ENCODE results near the gene SPPL2B. TPM values are rescaled to one million over a fixed set of nuclear protein-coding genes. Genes with fewer than 3 reads are reported as not detected.
"Not testable (repeated sequence)": the region's sequence is repeated elsewhere in the genome, so short reads cannot be mapped to it uniquely, and the experiment has no call there.

Gene SPPL2B
- total and polyA plus RNA-seq, 9 of the 15 experiments (the other 6 are each of a cell fraction or from before 2014, with no cell fraction given): 0.20 to 81.2 (median 15.1) TPM

- DNase-seq (ENCODE audit: extremely low read depth in 1 of 4, low spot score in 3 of 4): no peak
- no peaks in the 10 kb centered on the region; the same call in none of the 2 replicates for H3K9me3 ChIP-seq (replicated peaks; ENCODE audit: control insufficient read depth, insufficient read depth, low read depth, low read length)
- in situ Hi-C loops (cut with MboI) (loop anchor here (5.0 kb wide), 1 partner anchor 157 kb away; the partner anchor contains the start of genes PLEKHJ1 and SF3A2), intact Hi-C loops (cut with micrococcal nuclease) (loop anchor here (5.0 to 10.0 kb wide), 2 partner anchors 220 to 242 kb away; partner anchors contain the start of gene AP3D1)
- no peak for ATAC-seq
- no peak overlapping the region for H3K4me3 ChIP-seq
- CTCF ChIA-PET (ENCODE audit: low intra/inter-chr PET ratio): interaction anchor here (0.7 to 0.9 kb wide), 2 partner anchors 29 to 120 kb away, joined by 5 to 6 read pairs; no protein-coding TSS in a partner anchor
- H3K9ac ChIP-seq (ENCODE audit: insufficient read depth in 1 of 2, low read depth in 2 of 2, low read length in 2 of 2): no peak overlapping the region
- no TSS peak for BruUV-seq (replicated peaks)
- no peaks in the 10 kb centered on the region for H3K27me3 ChIP-seq (ENCODE audit: control insufficient read depth in 2 of 2, insufficient read depth in 2 of 2, low read length in 2 of 2)
- WGBS (ENCODE audit: insufficient coverage, low coverage, missing lambda C conversion rate): 56% methylated on average over 25 of the region's 27 CpGs
- no peak overlapping the region for H3K27ac ChIP-seq (ENCODE audit: extremely low read depth, low read depth, low read length)
- peaks cover 0 to 20% of the 10 kb centered on the region in 2 experiments; a peak in 2 of 5 replicates for H3K4me1 ChIP-seq (replicated peaks in 1 of 2; ENCODE audit: control insufficient read depth in 2 of 2, insufficient read depth in 2 of 2, low read length in 2 of 2)
- H3K9me1 ChIP-seq (ENCODE audit: control insufficient read depth, insufficient read depth, low read length): no peaks in the 10 kb centered on the region
- H3K79me2 ChIP-seq (ENCODE audit: control insufficient read depth, insufficient read depth, low read length): no peaks in the 10 kb centered on the region
- FAIRE-seq: no peak
- POLR2A ChIA-PET: interaction anchor here (0.8 kb wide), 1 partner anchor 14 kb away, joined by 3 read pairs; no protein-coding TSS in a partner anchor
- TF ChIP-seq, protein P1, sequence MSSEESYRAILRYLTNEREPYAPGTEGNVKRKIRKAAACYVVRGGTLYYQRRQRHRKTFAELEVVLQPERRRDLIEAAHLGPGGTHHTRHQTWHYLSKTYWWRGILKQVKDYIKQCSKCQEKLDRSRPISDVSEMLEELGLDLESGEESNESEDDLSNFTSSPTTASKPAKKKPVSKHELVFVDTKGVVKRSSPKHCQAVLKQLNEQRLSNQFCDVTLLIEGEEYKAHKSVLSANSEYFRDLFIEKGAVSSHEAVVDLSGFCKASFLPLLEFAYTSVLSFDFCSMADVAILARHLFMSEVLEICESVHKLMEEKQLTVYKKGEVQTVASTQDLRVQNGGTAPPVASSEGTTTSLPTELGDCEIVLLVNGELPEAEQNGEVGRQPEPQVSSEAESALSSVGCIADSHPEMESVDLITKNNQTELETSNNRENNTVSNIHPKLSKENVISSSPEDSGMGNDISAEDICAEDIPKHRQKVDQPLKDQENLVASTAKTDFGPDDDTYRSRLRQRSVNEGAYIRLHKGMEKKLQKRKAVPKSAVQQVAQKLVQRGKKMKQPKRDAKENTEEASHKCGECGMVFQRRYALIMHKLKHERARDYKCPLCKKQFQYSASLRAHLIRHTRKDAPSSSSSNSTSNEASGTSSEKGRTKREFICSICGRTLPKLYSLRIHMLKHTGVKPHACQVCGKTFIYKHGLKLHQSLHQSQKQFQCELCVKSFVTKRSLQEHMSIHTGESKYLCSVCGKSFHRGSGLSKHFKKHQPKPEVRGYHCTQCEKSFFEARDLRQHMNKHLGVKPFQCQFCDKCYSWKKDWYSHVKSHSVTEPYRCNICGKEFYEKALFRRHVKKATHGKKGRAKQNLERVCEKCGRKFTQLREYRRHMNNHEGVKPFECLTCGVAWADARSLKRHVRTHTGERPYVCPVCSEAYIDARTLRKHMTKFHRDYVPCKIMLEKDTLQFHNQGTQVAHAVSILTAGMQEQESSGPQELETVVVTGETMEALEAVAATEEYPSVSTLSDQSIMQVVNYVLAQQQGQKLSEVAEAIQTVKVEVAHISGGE (CRISPR knock-in tag; IDR thresholded peaks at IDR 0.05): 0 out of 6 replicates have a peak, but pooled peaks of 1 of the 3 experiments have one; percentile 18
- TF ChIP-seq ZNF589 (CRISPR knock-in tag; IDR thresholded peaks at IDR 0.05; ENCODE audit: low read depth) (no peak), SMARCA5 (IDR thresholded peaks at IDR 0.05) (no peak), TCF3 (CRISPR knock-in tag; IDR thresholded peaks at IDR 0.05) (no peak)
- no peak overlapping the region for H3K4me2 ChIP-seq (ENCODE audit: insufficient read depth, low read length)
- no peaks in the 10 kb centered on the region for H3K36me3 ChIP-seq (ENCODE audit: control insufficient read depth, insufficient read depth, low read length)
- H4K20me1 ChIP-seq (replicated peaks; ENCODE audit: control insufficient read depth, insufficient read depth, low read length): no peaks in the 10 kb centered on the region
- peak overlapping the region; percentile 47 for H2AFZ ChIP-seq (ENCODE audit: low read depth, low read length)
Observed at GRCh38 chr19:2394442-2395292, 66.2 kb downstream of the SPPL2B start.

DNA sequence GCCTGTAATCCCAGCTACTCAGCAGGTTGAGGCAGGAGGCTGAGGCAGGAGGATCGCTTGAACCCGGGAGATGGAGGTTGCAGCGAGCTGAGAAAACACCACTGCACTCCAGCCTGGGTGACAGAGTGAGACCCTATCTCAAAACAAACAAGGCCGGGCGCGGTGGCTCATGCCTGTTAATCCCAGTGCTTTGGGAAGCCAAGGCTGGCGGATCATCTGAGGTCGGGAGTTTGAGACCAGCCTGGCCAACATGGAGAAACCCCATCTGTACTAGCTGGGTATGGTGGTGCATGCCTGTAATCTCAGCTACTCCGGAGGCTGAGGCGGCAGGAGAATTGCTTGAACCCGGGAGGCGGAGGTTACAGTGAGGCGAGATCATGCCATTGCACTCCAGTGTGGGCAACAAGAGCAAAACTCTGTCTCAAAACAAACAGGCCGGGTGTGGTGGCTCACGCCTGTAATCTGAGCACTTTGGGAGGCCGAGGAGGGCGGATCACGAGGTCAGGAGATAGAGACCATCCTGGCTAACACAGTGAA is 66.9 kb downstream of the SPPL2B start:
- H3K79me2 ChIP-seq (ENCODE audit: control insufficient read depth, insufficient read depth, low read length); H3K9ac ChIP-seq (ENCODE audit: insufficient read depth in 1 of 2, low read depth in 2 of 2, low read length in 2 of 2); H3K9me1 ChIP-seq (ENCODE audit: control insufficient read depth, insufficient read depth, low read length); H3K27me3 ChIP-seq (ENCODE audit: control insufficient read depth in 2 of 2, insufficient read depth in 2 of 2, low read length in 2 of 2); H3K4me3 ChIP-seq; H3K36me3 ChIP-seq (ENCODE audit: control insufficient read depth, insufficient read depth, low read length); CTCF ChIA-PET (ENCODE audit: low intra/inter-chr PET ratio); H4K20me1 ChIP-seq (replicated peaks; ENCODE audit: control insufficient read depth, insufficient read depth, low read length); POLR2A ChIA-PET; DNase-seq (ENCODE audit: extremely low read depth in 1 of 4, low spot score in 3 of 4); H3K9me3 ChIP-seq (replicated peaks; ENCODE audit: control insufficient read depth, insufficient read depth, low read depth, low read length); H3K27ac ChIP-seq (ENCODE audit: extremely low read depth, low read depth, low read length); H3K4me2 ChIP-seq (ENCODE audit: insufficient read depth, low read length); BruUV-seq (replicated peaks); H2AFZ ChIP-seq (ENCODE audit: low read depth, low read length); FAIRE-seq; ATAC-seq: not testable (repeated sequence)
- H3K4me1 ChIP-seq (replicated peaks in 1 of 2; ENCODE audit: control insufficient read depth in 2 of 2, insufficient read depth in 2 of 2, low read length in 2 of 2): peaks cover 0 to 17% of the 10 kb centered on the region in 2 experiments; a peak in 2 of 5 replicates
- intact Hi-C loops (cut with micrococcal nuclease) (loop anchor here (10.0 kb wide), 1 partner anchor 219 kb away; no protein-coding TSS in a partner anchor), in situ Hi-C loops (cut with MboI) (loop anchor here (5.0 kb wide), 1 partner anchor 158 kb away; the partner anchor contains the start of genes PLEKHJ1 and SF3A2)
- 68% methylated on average over 16 of the region's 18 CpGs for WGBS (ENCODE audit: insufficient coverage, low coverage, missing lambda C conversion rate)

All from K562 (cell line).